WTC11 (cell line): ENCODE data around the gene C1QTNF2. TPM values are rescaled to one million over a fixed set of nuclear protein-coding genes. Genes with fewer than 3 reads are reported as not detected.

ENCODE experiments used
- ATAC-seq: fragments of 200-7000 bp; cut with Tn5 transposase; 2 replicates; pipeline ENCODE4 v1.10.0; 2021; ENCODE audit warnings: mild to moderate bottlenecking, moderate library complexity
- CTCF ChIA-PET: fragments of 300-600 bp; sonication (Branson Sonifier 250); formaldehyde crosslinking; loops from one replicate; lab custom pipeline; 2021; ENCODE audit warnings: antibody characterized with exemption; lab: Charles Lee
- POLR2A ChIA-PET: fragments of 350-600 bp; sonication (Branson Sonifier 250); formaldehyde crosslinking; loops from one replicate; lab custom pipeline; 2021; ENCODE audit warnings: antibody characterized with exemption; lab: Charles Lee
- DNase-seq: peaks from one replicate; pipeline ENCODE4 v3.0.0; 2021; ENCODE audit warnings: low spot score
- H3K27ac Mint-ChIP-seq: 2 replicates; pipeline ENCODE4 v1.8.0; 2021; ENCODE audit warnings: mixed read lengths
- H3K27me3 Mint-ChIP-seq: 2 replicates; pipeline ENCODE4 v1.8.0; 2021; ENCODE audit warnings: low read depth, mild to moderate bottlenecking, moderate library complexity, mixed read lengths
- H3K36me3 Mint-ChIP-seq: 2 replicates; pipeline ENCODE4 v1.8.0; 2021; ENCODE audit warnings: mixed read lengths
- H3K4me1 Mint-ChIP-seq: 2 replicates; pipeline ENCODE4 v1.8.0; 2022; ENCODE audit warnings: mixed read lengths
- H3K4me3 Mint-ChIP-seq: 2 replicates; pipeline ENCODE4 v1.8.0; 2021; ENCODE audit warnings: mild to moderate bottlenecking, moderate library complexity, mixed read lengths
- H3K9me3 Mint-ChIP-seq: 2 replicates; pipeline ENCODE4 v1.8.0; 2021; ENCODE audit warnings: mixed read lengths
- NFATC4 ChIP-seq: fragments of 250-450 bp; sonication (Bioruptor Pico); IDR thresholded peaks from 2 replicates; pipeline ENCODE4 v1.9.0; 2021; ENCODE audit warnings: mild to moderate bottlenecking
- NFYB ChIP-seq: sonication (generic); formaldehyde crosslinking; conservative IDR thresholded peaks from 2 replicates; pipeline ENCODE4 v1.8.0; 2022; ENCODE audit warnings: low read depth, missing genetic modification reagents
- NR3C1 ChIP-seq: sonication (generic); formaldehyde crosslinking; conservative IDR thresholded peaks from 2 replicates; pipeline ENCODE4 v1.8.1; 2023; ENCODE audit warnings: low read depth, mild to moderate bottlenecking, missing genetic modification reagents
- SOX15 ChIP-seq: fragments of 250-450 bp; sonication (Bioruptor Pico); IDR thresholded peaks from 2 replicates; pipeline ENCODE4 v1.9.0; 2021; ENCODE audit warnings: mild to moderate bottlenecking
- TCF7 ChIP-seq: sonication (generic); formaldehyde crosslinking; IDR thresholded peaks from 2 replicates; pipeline ENCODE4 v1.8.0; 2022; ENCODE audit warnings: mild to moderate bottlenecking, low read depth, missing genetic modification reagents, moderate library complexity
- ZBTB21 ChIP-seq: sonication (generic); formaldehyde crosslinking; IDR thresholded peaks from 2 replicates; pipeline ENCODE4 v1.8.1; 2023; ENCODE audit warnings: mild to moderate bottlenecking, missing genetic modification reagents, borderline replicate concordance
- ZNF138 ChIP-seq: sonication (generic); formaldehyde crosslinking; conservative IDR thresholded peaks from 2 replicates; pipeline ENCODE4 v1.8.1; 2022; ENCODE audit warnings: mild to moderate bottlenecking, moderate library complexity, missing genetic modification reagents
- total RNA-seq: library from RNA; stranded (reverse); gene quantifications from 3 replicates; pipeline ENCODE4 v1.2.3, GENCODE V29; 2021
- TF ChIP-seq, protein P1 (sequence below): sonication (generic); formaldehyde crosslinking; conservative IDR thresholded peaks from 2 replicates; pipeline ENCODE4 v1.8.1; 2023; ENCODE audit warnings: mild to moderate bottlenecking, low read depth, missing genetic modification reagents, moderate library complexity
- TF ChIP-seq, protein P2 (sequence below): sonication (generic); formaldehyde crosslinking; IDR thresholded peaks from 2 replicates; pipeline ENCODE4 v1.8.0; 2022; ENCODE audit warnings: mild to moderate bottlenecking, missing genetic modification reagents
- TF ChIP-seq, protein P3 (sequence below): sonication (generic); formaldehyde crosslinking; IDR thresholded peaks from 2 replicates; pipeline ENCODE4 v1.8.1; 2022; ENCODE audit warnings: low read depth, missing genetic modification reagents, borderline replicate concordance
- TF ChIP-seq, protein P4 (sequence below): sonication (generic); formaldehyde crosslinking; IDR thresholded peaks from 2 replicates; pipeline ENCODE4 v1.8.1; 2023; ENCODE audit warnings: mild to moderate bottlenecking, missing genetic modification reagents, borderline replicate concordance
- TF ChIP-seq, protein P5 (sequence below): sonication (generic); formaldehyde crosslinking; IDR thresholded peaks from 2 replicates; pipeline ENCODE4 v1.8.1; 2023; ENCODE audit warnings: mild to moderate bottlenecking, missing genetic modification reagents
- TF ChIP-seq, protein P6 (sequence below): fragments of 250-450 bp; sonication (Bioruptor Pico); IDR thresholded peaks from 2 replicates; pipeline ENCODE4 v1.9.0; 2021; ENCODE audit warnings: mild to moderate bottlenecking, borderline replicate concordance

The C1QTNF2 gene
- total RNA-seq, 1 experiment from 2014 or later: 0.52 TPM

DNA sequence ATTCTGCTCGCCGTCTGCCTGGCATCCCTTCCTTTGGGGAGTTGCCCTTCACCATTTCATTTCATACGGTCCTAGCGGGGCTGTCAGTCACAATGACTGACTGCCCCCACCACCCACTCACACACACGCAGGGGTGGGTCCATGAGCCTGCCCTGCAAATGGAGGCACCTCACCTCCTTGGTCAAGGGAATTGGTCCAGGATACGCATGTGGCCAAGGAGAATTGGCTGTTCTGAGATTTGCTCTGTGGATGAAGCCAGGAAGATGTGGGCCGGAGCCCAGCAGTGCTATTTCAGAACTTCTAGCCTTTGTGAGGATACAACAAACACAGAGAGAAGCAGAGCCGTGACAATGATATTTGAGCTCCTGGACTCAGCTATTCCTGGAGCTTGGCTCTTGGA is 17.0 kb downstream of the C1QTNF2 start:
- TF ChIP-seq, protein P1, sequence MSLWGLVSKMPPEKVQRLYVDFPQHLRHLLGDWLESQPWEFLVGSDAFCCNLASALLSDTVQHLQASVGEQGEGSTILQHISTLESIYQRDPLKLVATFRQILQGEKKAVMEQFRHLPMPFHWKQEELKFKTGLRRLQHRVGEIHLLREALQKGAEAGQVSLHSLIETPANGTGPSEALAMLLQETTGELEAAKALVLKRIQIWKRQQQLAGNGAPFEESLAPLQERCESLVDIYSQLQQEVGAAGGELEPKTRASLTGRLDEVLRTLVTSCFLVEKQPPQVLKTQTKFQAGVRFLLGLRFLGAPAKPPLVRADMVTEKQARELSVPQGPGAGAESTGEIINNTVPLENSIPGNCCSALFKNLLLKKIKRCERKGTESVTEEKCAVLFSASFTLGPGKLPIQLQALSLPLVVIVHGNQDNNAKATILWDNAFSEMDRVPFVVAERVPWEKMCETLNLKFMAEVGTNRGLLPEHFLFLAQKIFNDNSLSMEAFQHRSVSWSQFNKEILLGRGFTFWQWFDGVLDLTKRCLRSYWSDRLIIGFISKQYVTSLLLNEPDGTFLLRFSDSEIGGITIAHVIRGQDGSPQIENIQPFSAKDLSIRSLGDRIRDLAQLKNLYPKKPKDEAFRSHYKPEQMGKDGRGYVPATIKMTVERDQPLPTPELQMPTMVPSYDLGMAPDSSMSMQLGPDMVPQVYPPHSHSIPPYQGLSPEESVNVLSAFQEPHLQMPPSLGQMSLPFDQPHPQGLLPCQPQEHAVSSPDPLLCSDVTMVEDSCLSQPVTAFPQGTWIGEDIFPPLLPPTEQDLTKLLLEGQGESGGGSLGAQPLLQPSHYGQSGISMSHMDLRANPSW (CRISPR knock-in tag): no peak
- peak; percentile 50 for TF ChIP-seq NFYB (CRISPR knock-in tag)
- TF ChIP-seq, all 79 proteins: peak for 1
- Mint-ChIP-seq H3K36me3 (no peaks in the 10 kb centered on the region), H3K27ac (no peak overlapping the region), H3K27me3 (no peaks in the 10 kb centered on the region), H3K9me3 (no peaks in the 10 kb centered on the region), H3K4me1 (peaks cover 5% of the 10 kb centered on the region; the same call in 1 of the 2 replicates), H3K4me3 (no peak overlapping the region)
- ChIA-PET POLR2A (no interaction called here), CTCF (no interaction called here)
- DNase-seq (peak; percentile 27), ATAC-seq (peak; percentile 91)

DNA sequence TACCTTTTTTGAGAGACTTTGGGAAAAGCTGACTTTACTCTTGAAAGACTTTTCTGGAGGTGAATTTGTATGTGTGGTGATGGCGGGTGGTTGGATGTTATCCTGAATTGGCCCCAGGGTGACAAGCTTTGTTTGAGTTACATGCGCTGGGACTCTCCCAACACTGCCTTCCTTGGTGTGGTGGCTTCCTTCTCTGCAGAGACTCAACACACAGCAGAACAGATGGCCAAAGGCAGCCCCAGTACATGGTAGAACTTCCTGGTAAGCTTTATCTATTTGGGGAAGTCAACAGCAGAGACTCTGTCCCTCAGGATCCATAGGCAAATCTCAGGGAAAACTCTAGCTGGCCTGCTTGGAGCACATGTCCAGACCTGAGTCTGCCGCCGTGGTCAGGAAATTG is 18.1 kb downstream of the C1QTNF2 start:
- H3K4me1 Mint-ChIP-seq: peaks cover 5% of the 10 kb centered on the region; the same call in 1 of the 2 replicates
- TF ChIP-seq TCF7 (CRISPR knock-in tag) (no peak), NFATC4 (CRISPR knock-in tag) (no peak), ZNF138 (CRISPR knock-in tag) (no peak), SOX15 (CRISPR knock-in tag) (no peak), NR3C1 (CRISPR knock-in tag) (no peak), ZBTB21 (no peak)
- TF ChIP-seq, protein P2, sequence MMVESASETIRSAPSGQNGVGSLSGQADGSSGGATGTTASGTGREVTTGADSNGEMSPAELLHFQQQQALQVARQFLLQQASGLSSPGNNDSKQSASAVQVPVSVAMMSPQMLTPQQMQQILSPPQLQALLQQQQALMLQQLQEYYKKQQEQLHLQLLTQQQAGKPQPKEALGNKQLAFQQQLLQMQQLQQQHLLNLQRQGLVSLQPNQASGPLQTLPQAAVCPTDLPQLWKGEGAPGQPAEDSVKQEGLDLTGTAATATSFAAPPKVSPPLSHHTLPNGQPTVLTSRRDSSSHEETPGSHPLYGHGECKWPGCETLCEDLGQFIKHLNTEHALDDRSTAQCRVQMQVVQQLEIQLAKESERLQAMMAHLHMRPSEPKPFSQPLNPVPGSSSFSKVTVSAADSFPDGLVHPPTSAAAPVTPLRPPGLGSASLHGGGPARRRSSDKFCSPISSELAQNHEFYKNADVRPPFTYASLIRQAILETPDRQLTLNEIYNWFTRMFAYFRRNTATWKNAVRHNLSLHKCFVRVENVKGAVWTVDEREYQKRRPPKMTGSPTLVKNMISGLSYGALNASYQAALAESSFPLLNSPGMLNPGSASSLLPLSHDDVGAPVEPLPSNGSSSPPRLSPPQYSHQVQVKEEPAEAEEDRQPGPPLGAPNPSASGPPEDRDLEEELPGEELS: no peak
- TF ChIP-seq, protein P3, sequence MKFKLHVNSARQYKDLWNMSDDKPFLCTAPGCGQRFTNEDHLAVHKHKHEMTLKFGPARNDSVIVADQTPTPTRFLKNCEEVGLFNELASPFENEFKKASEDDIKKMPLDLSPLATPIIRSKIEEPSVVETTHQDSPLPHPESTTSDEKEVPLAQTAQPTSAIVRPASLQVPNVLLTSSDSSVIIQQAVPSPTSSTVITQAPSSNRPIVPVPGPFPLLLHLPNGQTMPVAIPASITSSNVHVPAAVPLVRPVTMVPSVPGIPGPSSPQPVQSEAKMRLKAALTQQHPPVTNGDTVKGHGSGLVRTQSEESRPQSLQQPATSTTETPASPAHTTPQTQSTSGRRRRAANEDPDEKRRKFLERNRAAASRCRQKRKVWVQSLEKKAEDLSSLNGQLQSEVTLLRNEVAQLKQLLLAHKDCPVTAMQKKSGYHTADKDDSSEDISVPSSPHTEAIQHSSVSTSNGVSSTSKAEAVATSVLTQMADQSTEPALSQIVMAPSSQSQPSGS (CRISPR knock-in tag): no peak
- TF ChIP-seq, protein P4, sequence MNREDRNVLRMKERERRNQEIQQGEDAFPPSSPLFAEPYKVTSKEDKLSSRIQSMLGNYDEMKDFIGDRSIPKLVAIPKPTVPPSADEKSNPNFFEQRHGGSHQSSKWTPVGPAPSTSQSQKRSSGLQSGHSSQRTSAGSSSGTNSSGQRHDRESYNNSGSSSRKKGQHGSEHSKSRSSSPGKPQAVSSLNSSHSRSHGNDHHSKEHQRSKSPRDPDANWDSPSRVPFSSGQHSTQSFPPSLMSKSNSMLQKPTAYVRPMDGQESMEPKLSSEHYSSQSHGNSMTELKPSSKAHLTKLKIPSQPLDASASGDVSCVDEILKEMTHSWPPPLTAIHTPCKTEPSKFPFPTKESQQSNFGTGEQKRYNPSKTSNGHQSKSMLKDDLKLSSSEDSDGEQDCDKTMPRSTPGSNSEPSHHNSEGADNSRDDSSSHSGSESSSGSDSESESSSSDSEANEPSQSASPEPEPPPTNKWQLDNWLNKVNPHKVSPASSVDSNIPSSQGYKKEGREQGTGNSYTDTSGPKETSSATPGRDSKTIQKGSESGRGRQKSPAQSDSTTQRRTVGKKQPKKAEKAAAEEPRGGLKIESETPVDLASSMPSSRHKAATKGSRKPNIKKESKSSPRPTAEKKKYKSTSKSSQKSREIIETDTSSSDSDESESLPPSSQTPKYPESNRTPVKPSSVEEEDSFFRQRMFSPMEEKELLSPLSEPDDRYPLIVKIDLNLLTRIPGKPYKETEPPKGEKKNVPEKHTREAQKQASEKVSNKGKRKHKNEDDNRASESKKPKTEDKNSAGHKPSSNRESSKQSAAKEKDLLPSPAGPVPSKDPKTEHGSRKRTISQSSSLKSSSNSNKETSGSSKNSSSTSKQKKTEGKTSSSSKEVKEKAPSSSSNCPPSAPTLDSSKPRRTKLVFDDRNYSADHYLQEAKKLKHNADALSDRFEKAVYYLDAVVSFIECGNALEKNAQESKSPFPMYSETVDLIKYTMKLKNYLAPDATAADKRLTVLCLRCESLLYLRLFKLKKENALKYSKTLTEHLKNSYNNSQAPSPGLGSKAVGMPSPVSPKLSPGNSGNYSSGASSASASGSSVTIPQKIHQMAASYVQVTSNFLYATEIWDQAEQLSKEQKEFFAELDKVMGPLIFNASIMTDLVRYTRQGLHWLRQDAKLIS: no peak
- TF ChIP-seq, protein P5, sequence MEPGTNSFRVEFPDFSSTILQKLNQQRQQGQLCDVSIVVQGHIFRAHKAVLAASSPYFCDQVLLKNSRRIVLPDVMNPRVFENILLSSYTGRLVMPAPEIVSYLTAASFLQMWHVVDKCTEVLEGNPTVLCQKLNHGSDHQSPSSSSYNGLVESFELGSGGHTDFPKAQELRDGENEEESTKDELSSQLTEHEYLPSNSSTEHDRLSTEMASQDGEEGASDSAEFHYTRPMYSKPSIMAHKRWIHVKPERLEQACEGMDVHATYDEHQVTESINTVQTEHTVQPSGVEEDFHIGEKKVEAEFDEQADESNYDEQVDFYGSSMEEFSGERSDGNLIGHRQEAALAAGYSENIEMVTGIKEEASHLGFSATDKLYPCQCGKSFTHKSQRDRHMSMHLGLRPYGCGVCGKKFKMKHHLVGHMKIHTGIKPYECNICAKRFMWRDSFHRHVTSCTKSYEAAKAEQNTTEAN (CRISPR knock-in tag): no peak
- TF ChIP-seq, protein P6, sequence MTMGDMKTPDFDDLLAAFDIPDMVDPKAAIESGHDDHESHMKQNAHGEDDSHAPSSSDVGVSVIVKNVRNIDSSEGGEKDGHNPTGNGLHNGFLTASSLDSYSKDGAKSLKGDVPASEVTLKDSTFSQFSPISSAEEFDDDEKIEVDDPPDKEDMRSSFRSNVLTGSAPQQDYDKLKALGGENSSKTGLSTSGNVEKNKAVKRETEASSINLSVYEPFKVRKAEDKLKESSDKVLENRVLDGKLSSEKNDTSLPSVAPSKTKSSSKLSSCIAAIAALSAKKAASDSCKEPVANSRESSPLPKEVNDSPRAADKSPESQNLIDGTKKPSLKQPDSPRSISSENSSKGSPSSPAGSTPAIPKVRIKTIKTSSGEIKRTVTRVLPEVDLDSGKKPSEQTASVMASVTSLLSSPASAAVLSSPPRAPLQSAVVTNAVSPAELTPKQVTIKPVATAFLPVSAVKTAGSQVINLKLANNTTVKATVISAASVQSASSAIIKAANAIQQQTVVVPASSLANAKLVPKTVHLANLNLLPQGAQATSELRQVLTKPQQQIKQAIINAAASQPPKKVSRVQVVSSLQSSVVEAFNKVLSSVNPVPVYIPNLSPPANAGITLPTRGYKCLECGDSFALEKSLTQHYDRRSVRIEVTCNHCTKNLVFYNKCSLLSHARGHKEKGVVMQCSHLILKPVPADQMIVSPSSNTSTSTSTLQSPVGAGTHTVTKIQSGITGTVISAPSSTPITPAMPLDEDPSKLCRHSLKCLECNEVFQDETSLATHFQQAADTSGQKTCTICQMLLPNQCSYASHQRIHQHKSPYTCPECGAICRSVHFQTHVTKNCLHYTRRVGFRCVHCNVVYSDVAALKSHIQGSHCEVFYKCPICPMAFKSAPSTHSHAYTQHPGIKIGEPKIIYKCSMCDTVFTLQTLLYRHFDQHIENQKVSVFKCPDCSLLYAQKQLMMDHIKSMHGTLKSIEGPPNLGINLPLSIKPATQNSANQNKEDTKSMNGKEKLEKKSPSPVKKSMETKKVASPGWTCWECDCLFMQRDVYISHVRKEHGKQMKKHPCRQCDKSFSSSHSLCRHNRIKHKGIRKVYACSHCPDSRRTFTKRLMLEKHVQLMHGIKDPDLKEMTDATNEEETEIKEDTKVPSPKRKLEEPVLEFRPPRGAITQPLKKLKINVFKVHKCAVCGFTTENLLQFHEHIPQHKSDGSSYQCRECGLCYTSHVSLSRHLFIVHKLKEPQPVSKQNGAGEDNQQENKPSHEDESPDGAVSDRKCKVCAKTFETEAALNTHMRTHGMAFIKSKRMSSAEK (CRISPR knock-in tag): no peak
- no peak overlapping the region for H3K27ac Mint-ChIP-seq
- POLR2A ChIA-PET: no interaction called here
- no peak for ATAC-seq
- H3K27me3 Mint-ChIP-seq: no peaks in the 10 kb centered on the region
- H3K4me3 Mint-ChIP-seq: no peak overlapping the region
- H3K36me3 Mint-ChIP-seq: no peaks in the 10 kb centered on the region
- CTCF ChIA-PET: interaction anchor here (1.1 kb wide), 1 partner anchor 97 kb away, joined by 3 read pairs; no protein-coding TSS in a partner anchor
- DNase-seq: no peak
- H3K9me3 Mint-ChIP-seq: no peaks in the 10 kb centered on the region
